DMS153 treated with DMSO at 0.1 percent for 48 hours (cell line): ENCODE results near the gene TAF15.

Experiments used
- DNase-seq: peaks from one replicate; lab custom pipeline; 2025; ENCODE audit not compliant: unreplicated experiment; lab: John Stamatoyannopoulos, UW

TAF15 gene

DNA sequence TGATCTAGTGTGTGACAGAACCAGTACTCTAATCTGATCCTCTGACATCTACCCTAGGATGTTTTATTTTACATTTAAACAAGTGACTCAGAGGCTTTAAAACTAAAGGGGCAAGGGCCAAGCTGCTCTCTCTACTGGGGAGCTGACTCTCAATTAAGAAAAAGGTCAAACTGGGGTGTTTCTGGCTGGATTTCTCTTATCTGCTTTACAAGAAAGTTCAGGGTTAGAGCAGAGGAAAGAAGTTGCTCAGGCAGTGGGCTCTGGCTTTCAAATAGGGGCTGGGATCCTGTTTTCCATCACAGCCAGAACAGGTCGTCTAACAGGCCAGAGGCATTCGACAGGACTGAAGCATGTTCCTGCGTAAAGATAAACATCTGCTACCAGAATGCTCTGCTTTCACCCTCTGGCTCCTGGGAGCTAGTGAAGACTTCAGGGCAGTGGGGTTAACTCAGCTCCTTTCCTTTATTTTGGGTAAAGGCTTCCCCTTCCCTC lies 22.3 kb upstream of the TAF15 start:
- no peak for DNase-seq

DNA sequence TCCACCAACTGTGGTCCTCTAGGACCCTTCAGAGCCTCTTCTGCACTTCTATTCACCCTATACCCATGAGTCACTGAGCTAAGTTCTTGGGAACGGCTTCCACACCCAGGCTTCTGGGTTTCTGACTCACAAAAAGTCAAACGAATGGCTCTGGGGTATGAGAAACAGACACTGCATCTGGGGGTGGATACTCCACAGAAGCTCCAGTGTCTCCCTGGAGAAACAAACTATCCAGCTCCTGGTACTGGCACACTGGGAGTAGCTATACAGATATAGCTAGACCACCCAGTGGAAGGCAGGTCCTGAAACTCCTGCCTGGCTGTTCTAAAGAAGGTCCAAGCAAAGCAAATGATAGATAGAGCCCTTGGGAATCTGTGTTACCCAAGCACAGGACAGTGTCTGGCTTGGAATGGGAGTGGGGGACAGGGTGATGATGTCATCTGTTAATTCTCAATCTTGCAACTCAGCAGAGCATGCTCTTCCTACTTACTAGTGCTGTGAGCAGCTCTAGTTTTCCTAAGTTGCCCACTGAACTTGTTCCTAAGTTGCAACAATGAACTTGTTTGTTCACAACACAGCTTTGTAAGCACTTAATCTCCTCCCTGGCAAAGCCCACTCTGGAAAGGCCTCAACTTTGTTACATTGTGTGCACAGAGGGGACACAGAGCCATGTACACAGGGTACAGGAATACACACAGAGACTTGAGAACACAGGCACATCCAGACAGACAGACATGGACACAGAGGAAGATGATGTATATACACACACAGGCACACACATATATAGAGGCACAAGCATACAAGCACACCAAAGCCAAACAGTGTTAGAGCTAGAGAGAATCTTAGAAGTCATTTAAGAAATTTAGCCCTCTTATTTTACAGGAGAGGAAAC lies 20.6 kb upstream of the TAF15 start:
- DNase-seq = no peak

DNA sequence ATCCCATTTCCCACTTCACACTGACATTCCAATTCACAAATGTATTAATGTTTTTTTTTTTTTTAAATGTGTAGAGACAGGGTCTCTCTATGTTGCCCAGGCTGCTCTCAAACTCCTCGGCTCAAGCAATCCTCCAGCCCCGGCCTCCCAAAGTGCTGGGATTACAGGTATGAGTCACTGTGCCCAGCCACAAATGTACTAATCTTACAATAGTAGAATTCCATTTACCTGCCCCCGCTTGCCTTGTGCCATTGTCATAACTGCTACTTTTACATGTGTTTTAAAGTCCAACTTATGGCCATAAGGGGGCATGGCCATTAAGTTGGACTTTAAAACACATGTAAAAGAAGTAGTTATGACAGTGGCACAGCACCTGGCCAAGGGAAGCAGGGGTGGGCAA lies 18.4 kb upstream of the TAF15 start:
- DNase-seq = no peak

DNA sequence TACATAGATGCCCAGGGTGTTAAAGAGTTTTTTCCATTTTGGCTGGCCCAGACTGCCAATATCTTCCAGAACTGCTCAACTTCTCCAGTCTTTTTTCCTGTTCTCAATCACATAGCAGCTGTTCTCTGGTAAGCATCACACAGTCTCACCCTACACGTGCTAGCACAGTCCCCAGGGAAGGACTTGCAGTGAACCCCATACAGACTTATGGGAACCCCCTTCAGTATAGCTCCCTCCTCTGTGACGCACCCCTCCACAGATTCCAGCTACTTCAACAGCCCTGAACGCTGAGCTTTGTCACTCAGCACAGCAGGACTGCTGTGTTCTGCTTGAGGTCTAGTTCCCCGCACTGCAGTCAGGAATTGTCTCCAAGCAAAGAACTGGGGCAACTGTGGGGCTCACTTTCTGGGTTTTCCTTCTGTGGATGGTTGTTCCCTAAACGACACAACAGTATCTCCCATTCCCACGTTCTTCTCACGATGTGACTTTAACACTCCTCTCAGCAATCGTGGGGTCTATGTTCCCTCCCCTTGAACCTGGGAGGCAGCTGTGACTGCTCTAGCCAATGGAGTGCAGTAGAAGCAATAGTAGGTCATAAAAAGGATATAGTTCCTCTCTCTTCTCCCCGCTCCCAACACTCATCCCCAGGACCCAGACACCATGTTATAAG lies 17.5 kb upstream of the TAF15 start:
- no peak for DNase-seq

DNA sequence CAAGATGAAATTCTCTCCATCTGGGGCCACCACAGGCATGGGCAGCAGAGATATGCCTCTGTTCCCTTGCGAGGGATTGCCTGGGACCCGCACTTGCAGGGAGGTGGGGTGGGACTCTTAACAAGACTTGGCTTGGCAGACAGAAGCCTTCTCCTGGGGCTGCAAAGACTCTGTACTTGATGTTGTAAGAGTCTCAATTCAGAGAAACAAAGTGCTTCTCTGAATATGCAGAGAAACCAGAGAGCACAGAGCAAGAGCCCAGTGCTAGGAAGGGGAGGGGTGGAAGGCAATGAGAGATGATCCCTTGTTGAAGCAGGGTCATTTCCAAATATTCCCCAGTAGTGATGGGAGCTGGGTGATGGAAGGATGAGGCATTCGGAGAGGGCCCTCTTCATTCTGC lies 16.0 kb upstream of the TAF15 start:
- DNase-seq = no peak

DNA sequence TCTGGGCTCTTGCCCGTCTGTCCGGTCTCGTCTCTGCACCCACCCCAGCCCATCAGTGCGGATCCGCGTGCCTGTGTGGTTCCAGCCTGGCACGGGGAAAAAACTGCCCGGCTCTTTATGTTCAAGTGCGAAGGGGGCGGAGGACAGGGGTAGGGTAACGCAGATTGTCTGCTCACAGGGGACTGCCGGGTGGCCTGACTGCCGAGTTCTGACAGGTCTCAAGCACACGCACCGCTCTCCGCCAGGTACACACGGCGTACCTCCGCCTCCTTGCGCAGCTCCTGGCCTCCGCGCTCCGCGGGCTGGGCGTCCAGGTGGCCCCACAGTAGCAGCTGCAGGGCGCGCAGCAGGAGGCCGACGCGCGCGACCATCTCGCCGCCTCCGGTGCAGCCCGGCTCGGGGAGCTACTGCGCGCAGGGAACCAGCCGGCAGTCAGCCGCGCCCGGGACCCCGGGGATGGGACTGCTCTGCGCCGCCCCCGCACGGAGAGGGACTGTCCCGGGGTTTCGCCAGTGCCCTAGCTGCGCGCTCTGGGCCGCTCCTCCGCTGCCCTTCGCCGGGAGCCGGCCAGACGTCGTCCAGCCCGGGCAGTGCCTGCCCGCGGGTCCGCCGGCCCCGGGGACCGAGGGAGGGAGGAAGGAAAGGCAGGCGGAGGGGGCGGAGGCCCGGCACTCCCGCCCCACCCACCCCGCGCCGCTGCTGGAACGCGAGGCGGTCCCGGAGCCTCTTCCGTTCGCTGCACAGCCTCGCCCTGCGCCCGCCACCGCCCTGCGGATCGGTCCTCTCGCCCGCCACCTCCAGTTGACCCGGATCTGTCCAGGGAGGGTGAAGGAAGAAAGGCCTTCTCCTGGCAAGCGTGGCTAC lies 14.0 kb upstream of the TAF15 start, which contains the start of gene MMP28:
Gene MMP28, minus strand, starts transcription at position 635 of the 864 bp plus-strand sequence. Its CDS starts 264 bp downstream, at position 371.
- DNase-seq = no peak

DNA sequence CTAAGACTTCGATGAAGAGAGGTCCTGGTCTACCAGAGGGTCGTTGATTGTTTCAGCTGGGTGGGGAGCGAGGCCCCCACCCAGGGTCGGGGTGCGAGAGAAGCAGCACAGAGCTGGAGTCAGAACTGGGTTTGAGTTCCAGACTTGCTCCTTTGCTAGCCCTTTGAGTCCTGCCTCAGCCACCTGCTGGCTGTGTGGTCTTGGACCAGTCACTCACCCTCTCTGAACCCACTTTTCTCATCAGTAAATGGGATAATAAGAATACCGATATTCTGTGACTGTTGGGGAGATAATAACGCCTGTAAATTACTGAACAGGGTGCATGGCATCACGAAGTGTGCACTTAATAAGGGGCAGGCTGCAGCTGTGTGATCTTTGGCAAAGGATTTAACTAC lies 13.4 kb upstream of the TAF15 start:
- no peak for DNase-seq

DNA sequence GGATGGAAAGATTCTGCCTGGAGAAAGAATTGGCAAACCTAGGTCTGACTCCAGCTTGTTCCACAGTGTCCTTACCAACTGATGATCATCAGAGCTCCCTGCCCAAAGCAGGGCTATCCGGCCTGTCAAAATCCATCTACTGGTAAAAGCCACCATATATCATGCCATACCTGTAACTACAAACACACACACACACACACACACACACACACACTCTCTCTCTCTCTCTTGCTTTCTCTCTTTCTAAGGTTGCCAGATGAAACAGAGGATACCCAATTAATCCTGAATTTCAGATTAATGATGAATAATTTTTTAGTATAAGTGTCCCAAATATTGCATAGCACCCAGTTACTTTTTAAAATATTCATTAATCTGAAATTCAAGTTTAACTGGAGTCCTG lies 12.3 kb upstream of the TAF15 start:
- DNase-seq = no peak

DNA sequence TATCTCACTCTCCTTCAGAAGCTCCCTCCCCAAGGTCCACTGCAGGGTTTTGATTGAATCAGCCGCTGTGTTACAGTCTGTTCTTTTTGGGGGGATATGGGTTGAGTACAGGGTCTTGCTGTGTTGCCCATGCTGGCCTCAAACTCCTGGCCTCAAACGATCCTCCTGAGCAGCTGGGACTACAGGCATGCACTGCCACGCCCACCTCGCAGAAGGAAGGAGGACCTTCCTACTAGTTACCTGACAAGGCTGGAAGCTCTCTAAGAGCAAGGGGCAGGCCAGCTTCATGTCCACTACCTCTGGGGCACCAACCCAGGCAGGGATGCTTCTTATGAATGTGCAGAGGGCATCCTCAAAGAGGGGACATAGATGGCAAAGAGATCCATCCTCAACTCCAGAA lies 11.9 kb upstream of the TAF15 start:
- no peak for DNase-seq

DNA sequence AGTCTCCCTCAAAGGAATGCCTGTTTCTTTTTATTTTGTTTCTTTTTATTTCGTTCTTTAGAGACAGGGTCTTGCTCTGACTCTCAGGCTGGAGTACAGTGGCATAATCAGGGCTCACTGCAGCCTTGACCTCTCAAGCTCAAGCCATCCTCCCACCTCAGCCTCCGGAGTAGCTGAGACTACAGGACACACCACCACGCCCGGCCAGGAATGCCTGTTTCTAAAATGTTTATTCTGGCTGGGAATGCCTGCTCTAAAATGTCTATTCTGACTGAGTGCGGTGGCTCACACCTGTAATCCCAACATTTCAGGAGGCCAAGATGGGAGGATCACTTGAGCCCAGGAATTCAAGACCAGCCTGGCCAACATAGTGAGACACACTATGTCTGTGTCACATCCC lies 11.4 kb upstream of the TAF15 start:
- DNase-seq = no peak

DNA sequence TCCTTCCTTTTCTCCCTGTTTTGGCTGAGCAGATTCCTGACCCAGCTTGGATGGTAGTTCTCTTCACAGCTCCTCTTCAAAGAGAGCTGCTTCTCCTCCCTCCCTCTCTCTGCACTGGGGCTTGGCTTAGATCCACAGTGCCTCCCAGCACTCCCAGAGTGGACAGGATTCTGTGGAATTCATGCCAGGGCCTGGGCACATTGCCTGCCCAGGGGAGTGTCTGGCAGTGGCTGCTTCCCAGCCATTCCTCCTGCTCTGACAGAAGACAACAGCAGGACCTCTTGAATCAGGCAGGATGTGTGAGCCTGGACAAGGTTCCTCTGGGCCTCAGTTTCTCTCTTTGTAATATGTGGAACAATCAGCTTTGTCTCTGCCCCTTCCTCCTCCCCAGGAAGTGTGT lies 9.3 kb upstream of the TAF15 start:
- no peak for DNase-seq

DNA sequence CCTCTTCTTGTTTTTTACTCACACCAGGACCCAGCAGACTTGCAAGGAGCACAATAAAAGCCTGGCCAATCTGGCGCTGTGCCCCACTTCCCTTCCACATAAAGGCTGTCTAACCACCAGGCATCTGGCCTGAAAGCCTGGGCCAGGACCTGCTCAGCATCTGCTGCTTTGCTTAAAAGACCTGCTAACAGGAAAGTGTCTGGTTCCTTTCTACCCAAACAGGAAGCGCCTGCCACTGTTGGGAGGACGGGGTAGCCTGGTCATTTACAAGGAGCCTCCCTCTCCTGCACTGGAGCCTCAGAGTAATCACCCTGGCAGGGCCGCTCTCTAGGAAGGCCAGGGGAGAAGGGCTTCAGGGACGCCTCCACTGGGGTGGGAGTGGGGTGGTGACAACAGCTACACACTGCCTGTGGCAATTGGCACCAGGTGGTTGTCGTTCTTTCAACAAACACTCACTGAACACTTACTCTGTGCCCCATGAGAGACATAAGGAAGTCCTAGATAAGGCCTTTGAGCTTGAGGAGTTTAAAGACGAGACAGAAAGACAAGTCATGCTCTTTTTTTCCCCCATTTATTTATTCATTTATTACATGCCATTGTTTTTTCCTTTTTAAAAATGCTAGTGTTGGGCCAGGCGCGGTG lies 7.6 kb upstream of the TAF15 start:
- peak; percentile 59 for DNase-seq

DNA sequence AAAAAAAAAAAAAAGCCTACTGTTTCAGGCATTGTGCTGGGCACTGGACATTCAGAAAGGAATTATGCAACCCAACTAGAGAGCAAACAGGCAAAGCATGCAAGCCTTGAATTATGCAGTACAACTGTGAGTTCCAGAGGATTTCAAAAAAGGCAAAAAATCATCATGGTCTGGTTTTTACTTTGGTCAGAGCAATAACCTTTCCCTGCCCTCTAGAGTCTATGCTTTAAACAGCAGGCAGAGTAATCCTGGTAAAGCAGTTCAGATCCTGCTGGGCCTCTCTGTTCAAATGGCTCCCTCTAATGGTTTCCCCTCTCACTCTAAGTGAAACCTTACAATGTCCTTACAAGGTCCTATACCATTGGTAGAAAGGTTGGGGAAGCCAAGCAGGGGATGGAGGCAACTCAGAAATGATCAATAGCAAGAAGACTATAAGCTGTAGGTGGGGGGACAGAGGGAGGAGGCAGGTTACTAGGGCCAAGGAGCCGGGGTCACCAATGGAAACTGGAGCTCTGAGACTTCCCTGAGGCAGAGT lies 4.6 kb upstream of the TAF15 start:
- peak; percentile 54 for DNase-seq

DNA sequence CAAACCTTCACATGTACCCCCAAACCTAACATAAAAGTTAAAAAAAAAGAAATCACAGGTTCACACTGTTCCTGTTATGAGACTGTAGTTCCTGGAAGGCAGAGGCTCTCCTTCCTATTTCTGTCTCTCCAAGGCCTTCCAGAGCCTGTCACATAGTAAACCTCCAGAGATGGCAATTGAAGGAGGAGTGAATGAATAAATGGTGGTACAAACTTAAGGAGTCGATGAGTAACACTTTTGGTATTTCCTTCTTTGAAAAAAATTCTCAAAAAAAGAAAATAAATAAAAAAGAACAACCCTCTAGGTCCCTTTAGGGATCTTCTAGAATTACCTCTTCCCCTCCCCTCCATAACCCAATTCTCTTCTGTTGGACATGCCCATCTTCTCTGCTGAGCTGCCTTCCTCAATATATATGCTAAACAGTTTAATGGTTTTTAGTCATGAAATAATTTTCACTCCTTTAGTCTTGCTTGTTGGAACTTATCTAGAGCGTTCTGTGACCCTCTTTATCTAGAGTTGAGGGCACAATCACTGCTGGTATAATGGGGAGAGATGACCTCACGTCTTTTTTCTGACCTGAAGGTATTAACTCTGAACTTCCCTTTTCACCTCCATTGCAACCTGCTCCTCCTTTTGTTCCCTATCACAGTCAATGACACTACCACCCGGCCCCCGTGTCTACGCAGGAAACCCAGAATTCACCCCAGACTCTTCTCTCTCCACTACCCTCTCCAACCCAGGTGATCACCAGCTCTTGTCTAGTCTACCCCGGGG lies 1.7 kb upstream of the TAF15 start:
- no peak for DNase-seq

DNA sequence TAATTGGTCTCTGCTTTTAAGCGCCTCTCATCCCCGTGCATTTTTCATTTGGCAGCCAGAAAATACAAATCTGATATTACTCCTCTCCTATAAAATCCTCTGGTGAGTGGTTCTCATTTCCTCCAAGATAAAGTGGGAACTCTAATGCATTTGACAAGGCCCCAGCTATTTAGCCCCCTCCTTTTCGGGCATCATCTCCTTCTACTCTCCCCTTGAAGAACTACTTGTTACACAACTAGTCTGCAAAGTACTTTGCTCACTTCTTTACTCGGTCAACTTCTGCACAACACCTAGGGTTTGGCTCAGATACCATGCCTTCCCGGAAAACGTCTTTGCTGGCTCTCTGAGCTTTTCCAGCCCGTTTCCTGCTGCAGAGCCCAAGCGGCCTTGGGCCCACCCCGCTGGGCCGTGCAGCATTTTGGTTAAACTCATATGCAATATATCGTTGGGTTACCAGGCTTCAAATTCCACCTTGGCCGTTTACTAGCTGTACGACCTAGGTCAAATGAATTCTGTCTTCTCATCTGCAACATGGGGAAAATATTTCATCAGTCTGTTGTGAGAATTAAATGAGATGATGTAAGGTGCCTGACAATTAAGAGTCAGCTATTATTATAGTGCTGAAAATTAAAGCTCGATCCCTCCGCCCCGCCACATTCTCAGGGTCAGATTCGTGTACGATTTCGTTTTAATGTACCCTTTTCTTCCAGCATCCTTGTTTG lies 883 bp upstream of the TAF15 start:
- DNase-seq = no peak

DNA sequence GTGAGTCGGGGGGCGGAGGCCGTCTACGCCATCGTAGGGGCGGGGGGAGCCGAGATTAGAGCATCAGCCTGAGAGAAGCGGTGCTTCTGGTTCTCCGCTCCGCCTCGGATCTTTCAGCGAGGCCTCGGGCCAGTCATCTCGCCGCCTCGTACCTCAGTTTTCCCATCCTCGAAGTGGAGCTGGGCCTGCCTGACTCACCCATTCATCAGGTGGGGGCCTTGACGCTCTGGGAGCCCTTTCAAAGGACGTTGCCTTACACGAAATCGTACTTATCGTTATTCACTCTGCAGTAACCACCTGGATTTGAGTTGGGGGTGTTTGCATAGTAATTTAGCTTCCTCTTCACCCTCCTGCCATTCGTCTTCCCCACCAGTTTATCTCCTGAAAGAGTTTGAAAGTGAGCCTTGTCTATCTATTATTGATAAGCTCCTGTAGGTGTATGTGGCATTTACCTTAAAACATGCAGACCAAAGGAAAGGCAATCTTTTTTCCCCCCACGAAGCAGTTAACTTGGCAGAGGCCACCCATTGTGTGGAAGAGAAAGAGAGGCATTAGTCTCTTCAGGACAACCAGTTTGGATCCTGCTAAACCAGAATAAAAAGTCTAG lies 674 bp downstream of the TAF15 start:
- DNase-seq = no peak

DNA sequence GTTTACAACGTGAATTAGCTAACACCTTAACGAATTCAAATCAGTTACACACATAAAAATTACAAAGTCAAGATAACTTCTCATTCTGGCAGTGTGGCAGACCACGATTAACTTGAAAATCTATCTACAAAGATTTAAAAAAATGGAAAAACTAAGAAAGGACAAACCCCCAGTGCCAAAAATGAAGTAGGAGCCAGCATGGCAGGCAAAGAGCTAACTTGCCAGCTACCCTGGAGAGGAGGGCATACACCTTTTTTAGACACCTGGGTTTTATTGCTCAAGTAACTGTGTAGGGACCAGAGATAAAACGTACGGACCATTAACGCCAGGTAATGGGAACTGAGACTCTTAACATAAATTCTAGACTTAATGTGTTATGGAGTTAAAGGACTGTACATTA lies 2.5 kb downstream of the TAF15 start:
- DNase-seq = no peak

DNA sequence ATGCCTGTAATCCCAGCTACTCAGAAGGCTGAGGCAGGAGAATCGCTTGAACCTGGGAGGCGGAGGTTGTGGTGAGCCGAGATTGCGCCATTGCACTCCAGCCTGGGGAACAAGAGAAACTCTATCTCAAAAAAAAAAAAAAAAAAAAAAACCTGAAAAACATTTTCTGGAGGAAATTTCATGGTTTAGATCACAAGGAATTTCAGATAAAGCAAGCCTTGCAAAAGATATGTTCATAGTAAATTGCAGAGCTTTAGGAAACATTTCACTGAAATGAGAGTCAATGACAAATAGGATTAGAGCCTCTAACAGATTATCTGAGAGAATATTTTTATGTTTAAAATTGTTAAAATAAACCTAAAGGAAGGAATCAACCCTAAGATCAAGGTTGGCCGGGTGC lies 3.2 kb downstream of the TAF15 start:
- no peak for DNase-seq

DNA sequence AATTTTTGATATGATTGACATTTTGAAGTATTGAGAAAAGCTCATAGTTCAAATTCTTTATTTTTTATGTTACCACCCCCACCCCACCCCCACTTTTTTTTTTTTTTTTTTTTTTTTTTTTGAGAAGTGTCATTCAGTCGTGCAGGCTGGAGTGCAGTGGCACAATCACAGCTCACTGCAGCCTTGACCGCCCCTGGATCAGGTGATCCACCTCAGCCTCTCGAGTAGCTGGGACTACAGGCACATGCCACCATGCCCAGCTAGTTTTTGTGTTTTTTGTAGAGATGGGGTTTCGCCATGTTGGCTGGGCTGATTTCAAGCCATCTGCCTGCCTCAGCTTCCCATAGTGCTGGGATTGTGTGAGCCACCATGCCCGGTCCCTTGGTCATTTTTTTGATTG lies 7.4 kb downstream of the TAF15 start:
- DNase-seq = no peak
